GM21526 (cell line): ENCODE results near the gene PFN1.

ENCODE experiments used
- ATAC-seq: cut with Tn5 transposase; IDR thresholded peaks from one replicate; pipeline ENCODE4 v1.9.1; 2021; ENCODE audit warnings: moderate library complexity; ENCODE audit not compliant: unreplicated experiment, low FRiP score

The PFN1 gene

DNA sequence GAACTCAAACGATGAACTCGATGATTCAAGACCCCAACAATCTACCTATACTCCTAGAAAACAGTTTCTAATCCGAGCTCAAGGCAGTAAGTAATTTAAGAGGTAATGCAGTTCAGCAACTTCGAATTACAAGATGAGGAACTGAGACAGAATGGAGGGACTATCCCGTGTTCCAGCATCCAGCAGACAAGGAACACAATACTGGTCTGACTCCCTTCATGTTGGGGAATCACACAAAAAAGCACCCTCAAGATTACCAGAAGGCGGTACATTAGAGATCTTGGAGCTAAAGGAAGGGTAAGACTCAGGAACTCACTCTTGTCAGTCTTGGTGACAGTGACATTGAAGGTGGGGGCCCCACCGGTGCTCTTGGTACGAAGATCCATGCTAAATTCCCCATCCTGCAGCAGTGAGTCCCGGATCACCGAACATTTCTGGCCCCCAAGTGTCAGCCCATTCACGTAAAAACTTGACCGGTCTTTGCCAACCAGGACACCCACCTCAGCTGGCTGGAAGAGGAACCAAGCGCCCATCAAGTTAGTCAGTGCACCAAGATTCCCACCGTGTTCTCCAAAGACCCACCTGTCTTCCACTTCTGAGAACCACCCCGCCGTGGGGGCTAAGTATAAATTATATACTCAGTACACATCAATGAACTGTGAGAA, 1.9 kb downstream of the PFN1 start:
- no peak for ATAC-seq

DNA sequence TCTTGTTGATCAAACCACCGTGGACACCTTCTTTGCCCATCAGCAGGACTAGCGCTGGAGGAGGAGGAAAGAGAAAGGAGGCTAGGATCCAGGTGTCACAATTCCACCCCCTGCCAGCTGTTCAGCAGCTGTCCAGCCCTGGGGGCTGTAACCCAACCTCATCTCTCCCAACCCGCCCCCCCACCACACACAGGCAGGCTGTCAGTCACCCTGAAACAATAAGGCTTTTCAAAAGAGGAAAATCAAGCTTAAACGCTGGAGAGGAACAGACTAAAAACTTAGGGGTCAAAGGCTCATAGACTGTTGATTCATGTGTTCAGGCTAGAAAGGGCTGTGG, 2.4 kb downstream of the PFN1 start:
- no peak for ATAC-seq

DNA sequence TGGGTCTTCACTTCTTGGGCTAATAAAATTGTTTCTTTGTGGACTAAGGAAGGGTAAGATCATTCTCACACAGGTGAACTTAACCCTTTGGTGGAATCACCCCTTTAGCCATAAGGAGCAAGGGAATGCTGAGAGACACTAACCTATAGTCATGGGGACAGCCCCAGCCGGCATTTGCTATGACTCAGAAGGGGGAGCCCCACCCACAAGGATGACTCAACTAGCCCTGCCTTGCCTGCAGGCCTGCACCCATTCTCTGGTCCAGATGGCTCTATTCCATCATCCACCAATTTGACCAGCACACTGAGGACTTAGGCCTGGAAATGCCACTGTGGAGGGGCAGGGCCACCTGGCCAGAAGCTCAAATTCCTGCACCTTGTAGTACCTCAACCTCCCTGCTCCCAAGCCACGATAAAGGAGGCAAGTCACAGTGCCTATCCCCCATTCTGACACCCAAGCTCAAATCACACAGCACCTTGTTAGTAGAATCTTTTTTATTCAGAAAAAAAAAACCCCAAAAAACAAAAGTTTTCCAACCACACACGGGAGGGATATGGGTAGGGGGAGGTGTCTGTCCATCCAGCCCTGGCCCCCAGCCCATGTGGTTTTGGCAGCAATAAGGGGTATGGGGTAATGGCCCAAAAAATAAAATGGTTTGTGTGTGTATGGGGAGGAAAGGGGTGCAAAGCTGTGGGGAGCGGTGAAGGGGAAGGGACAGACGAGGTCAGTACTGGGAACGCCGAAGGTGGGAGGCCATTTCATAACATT, 3.0 kb downstream of the PFN1 start:
- no peak for ATAC-seq

DNA sequence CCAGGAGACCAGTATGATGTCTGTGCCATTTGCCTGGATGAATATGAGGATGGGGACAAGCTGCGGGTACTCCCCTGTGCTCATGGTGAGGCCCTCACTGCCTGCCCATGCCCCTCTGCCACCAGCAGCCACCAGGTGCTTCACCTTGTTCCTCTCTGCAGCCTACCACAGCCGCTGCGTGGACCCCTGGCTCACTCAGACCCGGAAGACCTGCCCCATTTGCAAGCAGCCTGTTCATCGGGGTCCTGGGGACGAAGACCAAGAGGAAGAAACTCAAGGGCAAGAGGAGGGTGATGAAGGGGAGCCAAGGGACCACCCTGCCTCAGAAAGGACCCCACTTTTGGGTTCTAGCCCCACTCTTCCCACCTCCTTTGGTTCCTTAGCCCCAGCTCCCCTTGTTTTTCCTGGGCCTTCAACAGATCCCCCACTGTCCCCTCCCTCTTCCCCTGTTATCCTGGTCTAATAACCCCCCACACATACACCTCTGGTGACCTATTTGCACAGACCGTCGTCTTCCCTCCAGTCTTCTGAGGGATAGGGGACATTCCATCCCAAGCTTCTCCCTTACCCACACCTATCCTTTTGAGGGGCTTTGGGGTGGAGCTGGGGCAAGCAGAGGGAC, 3.7 kb downstream of the PFN1 start:
- ATAC-seq = no peak

DNA sequence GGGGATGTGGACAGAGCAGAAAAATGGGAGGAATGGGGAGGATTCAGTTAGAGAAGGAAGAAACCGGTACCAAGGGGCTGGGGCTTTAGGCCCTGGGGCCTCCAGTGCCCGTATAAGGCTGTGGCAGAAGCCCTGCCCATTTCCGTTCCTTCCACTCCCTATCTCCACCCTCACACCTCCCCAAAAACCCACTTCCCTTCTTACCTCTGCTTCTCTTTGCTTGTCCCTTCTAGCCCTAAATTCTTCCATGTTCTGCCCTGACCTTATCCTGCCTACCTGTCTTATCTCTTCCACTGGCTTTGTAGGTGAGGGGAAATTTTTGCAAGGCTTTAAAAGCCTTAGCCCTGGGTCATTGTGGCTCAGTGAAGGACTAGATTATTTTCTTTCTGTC, 4.2 kb downstream of the PFN1 start:
- no peak for ATAC-seq

DNA sequence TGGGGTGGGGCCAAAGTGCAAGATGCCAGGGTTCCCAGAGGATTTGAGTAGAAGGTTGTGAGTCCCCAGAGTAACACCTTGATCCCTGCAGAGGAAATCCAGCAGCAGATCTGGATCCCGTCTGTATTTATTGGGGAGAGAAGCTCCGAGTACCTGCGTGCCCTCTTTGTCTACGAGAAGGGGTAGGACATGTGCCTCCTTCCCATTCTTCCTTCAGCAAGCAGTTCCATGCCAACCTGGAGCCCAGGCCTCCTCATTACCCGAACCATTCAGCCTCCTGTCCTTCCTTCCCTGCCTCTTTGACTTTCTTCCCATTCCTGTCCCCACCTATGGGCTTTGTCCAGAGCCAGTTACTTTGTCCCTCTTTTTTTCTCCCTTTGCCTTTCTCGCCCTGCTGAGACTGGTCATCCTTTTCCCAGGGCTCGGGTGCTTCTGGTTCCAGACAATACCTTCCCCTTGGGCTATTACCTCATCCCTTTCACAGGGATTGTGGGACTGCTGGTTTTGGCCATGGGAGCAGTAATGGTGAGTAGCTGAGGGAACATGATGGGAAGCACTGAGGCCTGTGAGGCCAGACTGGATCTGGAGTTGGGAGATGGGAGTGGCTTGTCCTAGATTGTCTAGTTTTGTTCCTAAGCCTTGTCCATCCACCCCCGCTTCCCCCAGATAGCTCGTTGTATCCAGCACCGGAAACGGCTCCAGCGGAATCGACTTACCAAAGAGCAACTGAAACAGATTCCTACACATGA, 5.4 kb downstream of the PFN1 start:
- ATAC-seq = no peak

DNA sequence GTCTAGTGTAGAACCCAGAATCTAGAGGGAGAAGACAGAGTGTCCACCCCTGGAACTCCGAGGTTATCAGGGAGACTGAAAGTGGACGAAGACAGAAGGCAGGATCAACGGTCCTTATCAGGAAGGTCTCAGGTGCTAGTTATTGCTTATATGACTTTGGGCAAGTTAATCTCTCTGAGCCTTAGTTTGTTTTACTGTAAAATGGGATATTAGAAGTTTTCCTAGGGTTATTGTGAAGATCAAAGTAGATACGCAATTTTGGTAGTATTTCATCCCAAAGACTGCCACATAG, 7.1 kb downstream of the PFN1 start:
- ATAC-seq = no peak

DNA sequence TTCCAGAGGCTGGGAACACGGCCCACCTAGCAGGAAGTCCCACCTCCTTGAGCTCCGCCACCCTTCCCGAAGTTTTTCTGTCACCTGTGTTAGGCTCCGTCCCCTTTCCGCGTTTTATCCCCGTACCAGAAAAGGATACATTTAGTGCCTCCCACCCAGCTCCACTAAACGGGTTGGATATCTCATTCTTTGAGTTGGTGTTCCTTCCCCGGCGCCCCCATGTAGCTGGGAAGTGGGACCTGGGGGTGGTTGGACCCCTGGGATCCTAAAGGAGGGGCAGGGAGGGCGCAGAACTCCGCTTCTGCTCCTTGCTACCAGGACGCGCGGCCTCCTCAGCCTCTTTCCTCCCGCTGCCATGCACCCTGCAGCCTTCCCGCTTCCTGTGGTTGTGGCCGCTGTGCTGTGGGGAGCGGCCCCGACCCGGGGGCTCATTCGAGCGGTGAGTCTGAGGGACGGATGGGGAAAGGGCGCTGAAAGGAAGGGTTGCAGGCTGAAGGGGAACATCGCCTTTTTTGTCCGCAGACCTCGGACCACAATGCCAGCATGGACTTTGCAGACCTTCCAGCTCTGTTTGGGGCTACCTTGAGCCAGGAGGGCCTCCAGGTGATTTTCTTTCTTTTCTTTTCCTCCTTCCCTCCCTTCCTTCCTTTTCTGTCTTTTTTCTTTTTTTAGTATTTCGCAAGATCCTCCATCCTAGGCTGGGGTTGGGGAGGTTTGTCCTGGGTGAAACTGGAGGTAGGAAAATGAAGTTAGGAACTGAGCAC, 7.6 kb downstream of the PFN1 start:
- ATAC-seq = peak; percentile 5

DNA sequence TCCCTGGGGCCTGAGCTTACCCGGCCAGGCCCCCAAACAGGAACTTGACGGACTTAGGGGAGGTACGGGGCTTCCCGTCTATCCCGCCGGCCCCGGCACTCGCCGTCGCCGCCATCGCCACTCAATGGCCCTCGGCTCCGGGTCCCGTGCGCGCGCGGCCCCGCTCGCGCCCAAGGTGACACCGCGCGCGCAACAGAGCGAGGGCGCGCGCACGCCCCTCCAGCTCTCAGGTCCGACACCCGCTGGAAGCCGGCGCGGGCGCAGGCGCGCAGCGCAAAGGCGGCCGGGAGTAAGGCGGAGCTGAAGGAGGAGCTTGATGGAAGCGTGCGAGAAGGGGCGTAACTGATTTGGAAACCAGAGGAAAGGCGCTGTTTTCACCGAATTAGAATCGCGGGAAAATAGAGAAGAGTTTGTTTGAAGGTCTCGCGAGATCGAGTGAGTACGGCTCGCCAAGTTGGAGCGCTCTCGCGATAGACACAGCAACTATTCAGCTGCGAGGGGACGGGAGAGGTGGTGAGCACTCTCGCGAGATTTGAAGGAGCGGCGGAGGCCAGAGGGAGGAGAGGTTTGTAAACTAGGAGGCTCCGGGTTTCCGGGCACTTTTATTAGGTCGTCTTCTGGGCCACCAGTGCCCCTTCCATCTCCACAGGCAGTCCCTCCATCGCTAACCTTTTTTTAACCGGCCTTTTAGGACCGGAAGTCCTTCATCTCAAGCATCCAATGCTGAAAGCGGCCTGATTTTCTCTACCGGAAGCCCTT, 8.4 kb downstream of the PFN1 start, which contains the start of the genes RNF167 and SLC25A11:
RNF167 (plus strand) TSS at position 473 of the 759 bp plus-strand sequence. CDS start 642 bp downstream, outside the sequence.
SLC25A11 (minus strand) TSS at position 251 of the 759 bp plus-strand sequence; CDS start at position 115, 136 bp downstream.
- peak; percentile 59 for ATAC-seq

DNA sequence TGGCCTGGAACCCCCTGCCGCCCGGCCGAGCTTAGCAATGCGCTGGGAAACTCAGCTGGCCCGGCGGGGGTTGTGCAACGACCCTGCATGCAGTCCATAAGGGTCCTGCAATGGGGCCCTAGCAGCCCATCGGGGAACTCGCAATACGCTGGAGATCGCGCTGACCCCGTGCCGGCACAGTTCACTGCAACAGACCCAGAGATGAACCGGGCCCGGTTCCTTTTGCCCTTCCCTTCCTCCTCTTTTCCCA, 8.9 kb downstream of the PFN1 start:
- peak; percentile 11 for ATAC-seq

DNA sequence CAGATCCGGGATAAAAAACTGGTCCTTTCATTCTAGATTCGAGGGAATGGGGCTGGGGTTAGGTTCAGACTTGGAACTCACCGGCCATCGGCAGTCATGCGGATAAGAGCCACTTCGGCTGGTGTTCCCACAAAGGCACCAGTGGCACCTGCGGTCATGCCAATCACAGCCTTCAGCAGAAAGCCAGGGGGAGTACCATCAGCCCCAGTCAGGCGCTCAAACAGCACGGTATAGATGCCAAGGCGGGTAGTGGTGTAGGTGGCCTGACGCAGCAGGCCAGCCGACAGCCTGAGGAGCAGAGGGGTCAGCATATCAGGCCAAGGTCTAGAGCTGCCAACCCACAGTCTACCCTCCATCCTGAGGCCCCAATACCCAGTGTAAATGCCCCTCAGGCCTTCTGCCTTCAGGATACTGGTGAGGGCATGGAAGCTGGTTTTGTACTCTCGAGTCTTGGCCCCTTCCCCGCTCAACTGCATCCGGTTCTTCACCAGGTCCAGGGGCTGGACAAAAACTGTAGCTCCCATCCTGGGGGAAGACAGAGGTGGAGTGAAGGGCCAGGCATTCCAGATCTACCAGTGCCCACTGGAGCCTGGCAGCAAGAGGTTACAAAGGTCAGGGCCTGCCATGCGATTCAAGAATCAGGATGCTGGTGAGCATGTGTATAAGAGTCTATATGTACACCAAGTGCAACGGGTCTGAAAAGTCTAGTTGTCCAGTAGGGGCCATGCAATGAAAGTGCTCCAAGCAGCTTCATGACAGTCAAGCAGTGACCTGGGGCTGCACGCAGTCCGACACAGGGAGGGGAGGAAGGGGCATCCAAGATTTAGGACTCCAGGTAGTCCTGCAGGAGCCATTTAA, 9.4 kb downstream of the PFN1 start:
- no peak for ATAC-seq

DNA sequence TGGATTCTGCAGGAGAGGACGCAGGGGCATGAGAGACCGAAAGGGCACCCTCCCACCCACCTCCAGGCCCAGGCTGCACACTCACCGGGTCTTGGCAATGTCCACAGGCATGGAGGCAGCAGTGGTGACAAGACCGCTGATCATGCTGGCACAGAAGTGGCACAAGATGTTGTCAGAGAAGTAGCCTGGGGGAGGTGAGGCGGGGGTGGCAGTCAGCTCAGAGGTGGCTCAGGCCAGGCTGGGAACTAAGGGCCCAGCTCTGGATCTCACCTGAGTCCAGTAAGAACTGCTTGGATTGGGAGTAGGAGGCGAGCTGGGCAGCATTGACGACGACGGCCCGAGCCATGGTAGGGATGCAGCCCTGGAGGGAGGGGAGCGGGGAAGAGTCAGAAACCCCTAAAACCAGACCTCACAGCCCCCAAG, 10.2 kb downstream of the PFN1 start:
- no peak for ATAC-seq

DNA sequence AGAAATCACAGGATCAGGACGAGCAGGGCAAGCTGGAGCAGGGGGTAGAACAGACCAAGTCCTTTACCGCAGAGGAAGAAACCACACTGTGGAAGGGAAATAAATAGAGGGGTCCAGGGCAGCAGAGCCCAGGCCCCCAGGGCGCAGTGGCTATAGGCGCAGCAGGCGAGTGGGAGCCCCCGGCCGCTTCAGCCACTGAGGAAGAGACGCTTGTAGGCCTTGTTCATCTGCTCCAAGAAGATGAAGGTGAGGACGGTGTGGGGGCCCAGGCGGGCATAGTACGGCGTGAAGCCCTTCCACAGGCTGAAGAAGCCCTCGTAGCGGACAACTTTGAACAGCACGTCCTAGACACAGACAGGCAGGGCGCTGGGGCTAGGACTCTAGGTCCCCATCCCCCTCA, 10.8 kb downstream of the PFN1 start:
- no peak for ATAC-seq

DNA sequence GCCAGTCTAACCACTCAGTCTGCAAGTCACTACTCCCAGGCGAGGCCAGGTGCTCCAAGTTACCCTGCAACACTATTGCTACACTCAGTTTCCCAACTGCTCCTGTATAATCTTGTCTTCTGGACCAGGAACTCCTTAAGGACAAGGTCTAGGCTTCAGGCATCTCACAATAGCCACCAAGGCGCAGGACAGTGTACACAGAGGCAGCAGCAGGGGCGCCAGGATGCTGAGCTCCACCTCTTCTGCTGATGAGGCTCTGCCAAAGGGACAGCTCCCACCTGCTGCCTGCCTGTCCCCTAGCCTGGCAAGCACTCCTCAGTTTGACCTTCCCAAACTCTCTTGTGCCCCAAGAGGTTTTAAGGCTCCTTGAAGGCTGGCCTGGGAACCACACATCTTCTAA, 11.9 kb downstream of the PFN1 start:
- no peak for ATAC-seq

DNA sequence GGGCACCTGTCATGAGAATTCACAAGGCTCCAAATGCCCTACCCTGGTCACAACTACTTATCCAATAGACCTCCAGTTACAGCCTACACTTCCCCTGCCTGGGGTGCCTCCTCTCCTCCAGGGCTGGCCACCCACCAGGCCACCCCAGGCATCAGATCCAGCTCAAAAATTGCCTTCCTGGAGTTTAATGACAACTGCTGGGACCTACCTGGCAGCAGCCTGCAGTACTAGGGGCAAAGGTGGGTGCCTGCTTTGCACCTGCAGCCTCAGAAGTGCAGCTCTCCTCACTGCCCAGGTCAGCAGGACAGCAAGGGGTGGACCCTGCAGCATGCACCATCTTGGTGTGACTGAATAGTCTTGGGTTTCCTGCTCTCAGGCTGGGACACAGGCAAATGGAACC, 12.7 kb downstream of the PFN1 start:
- no peak for ATAC-seq

DNA sequence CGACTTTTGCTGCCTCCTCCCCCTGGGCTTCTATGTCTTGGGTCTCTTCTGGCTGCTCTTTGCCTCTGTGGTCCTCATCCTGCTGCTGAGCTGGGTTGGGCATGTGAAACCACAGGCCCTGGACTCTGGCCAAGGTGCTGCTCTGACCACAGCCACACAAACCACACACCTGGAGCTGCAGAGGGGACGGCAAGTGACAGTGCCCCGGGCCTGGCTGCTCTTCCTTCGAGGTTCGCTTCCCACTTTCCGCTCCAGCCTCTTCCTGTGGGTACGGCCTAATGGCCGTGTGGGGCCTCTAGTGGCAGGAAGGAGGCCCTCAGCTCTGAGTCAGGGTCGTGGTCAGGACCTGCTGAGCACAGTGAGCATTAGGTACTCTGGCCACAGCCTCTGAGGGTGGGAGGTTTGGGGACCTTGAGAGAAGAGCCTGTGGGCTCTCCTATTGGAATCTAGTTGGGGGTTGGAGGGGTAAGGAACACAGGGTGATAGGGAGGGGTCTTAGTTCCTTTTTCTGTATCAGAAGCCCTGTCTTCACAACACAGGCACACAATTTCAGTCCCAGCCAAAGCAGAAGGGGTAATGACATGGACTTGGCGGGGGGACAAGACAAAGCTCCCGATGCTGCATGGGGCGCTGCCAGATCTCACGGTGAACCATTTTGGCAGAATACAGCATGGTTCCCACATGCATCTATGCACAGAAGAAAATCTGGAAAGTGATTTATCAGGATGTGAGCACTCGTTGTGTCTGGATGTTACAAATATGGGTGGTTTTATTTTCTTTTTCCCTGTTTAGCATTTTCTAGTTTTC, 14.0 kb downstream of the PFN1 start:
- no peak for ATAC-seq

DNA sequence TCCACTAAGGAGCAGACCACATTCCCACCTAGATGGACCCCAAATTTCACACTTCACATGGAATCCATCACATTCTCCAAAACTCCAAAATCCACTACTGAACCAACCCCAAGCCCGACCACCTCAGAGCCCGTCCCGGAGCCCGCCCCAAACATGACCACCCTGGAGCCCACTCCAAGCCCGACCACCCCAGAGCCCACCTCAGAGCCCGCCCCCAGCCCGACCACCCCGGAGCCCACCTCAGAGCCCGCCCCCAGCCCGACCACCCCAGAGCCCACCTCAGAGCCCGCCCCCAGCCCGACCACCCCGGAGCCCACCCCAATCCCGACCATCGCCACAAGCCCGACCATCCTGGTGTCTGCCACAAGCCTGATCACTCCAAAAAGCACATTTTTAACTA, 14.7 kb downstream of the PFN1 start:
- ATAC-seq = no peak

DNA sequence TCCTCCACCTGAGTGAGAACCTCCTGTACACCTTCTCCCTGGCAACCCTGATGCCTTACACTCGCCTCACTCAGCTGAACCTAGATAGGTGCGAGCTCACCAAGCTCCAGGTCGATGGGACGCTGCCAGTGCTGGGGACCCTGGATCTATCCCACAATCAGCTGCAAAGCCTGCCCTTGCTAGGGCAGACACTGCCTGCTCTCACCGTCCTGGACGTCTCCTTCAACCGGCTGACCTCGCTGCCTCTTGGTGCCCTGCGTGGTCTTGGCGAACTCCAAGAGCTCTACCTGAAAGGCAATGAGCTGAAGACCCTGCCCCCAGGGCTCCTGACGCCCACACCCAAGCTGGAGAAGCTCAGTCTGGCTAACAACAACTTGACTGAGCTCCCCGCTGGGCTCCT, 15.6 kb downstream of the PFN1 start:
- no peak for ATAC-seq
